Right lobe of liver (tissue), 4 donors: ENCODE results near the gene EFNA4.

ENCODE experiments used
- CTCF ChIP-seq, 4 donors: fragments of 200-600 bp in 3 of 4; fragments of 450-650 bp in 1 of 4; IDR thresholded peaks; one replicate each; pipeline versions ENCODE4 v1.5.1 to v1.8.0; 2016 to 2022; ENCODE audit warnings: antibody characterized with exemption in 4 of 4, mild to moderate bottlenecking in 2 of 4
- POLR2A ChIP-seq: fragments of 450-650 bp; IDR thresholded peaks from one replicate; pipeline ENCODE4 v1.6.1; 2017; ENCODE audit warnings: antibody characterized with exemption, mild to moderate bottlenecking
- donor health status: DM: no; HTN: no; CAD: no.
- donor health status: DM: no; HTN: no; CAD: no.
- donor health status: DM: no; HTN: yes; CAD: no.

DNA sequence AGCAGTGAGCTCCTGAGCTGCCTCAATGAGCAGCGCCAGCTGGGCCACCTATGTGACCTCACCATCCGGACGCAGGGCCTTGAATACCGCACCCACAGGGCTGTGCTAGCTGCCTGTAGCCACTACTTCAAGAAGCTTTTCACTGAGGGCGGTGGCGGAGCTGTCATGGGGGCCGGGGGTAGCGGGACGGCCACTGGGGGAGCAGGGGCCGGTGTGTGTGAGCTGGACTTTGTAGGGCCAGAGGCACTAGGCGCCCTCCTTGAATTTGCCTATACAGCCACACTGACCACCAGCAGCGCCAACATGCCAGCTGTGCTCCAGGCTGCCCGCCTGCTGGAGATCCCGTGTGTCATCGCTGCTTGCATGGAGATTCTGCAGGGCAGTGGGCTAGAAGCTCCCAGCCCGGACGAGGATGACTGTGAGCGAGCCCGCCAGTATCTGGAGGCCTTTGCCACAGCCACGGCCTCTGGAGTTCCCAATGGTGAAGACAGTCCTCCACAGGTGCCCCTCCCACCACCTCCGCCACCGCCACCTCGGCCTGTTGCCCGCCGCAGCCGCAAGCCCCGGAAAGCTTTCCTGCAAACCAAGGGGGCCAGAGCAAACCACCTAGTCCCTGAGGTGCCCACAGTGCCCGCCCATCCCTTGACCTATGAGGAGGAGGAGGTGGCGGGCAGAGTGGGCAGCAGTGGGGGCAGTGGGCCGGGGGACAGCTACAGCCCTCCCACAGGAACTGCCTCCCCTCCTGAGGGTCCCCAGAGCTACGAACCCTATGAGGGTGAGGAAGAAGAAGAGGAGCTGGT, 48.6 kb upstream of the EFNA4 start:
- TF ChIP-seq CTCF (IDR thresholded peaks at IDR 0.05): no peak
- TF ChIP-seq POLR2A: no peak
